Upper lobe of right lung (tissue), 1 donor: ENCODE data around the gene MTMR11. TPM values are rescaled to one million over a fixed set of nuclear protein-coding genes. Genes with fewer than 3 reads are reported as not detected.

ENCODE experiments used
- ATAC-seq: fragments of 200-7000 bp; cut with Tn5 transposase; one replicate; pipeline ENCODE4 v1.9.1; 2020; ENCODE audit warnings: mild to moderate bottlenecking, moderate library complexity
- DNase-seq: peaks from one replicate; pipeline ENCODE4 v3.0.0-alpha.2; 2020
- H3K27ac ChIP-seq: fragments of 200-600 bp; one replicate; pipeline ENCODE4 v1.8.0; 2022
- H3K27me3 ChIP-seq: fragments of 200-600 bp; one replicate; pipeline ENCODE4 v1.8.0; 2022; ENCODE audit warnings: mild to moderate bottlenecking
- H3K36me3 ChIP-seq: fragments of 200-600 bp; one replicate; pipeline ENCODE4 v1.8.0; 2022
- H3K4me1 ChIP-seq: fragments of 200-600 bp; one replicate; pipeline ENCODE4 v1.8.0; 2022
- H3K4me3 ChIP-seq: fragments of 200-600 bp; one replicate; pipeline ENCODE4 v1.8.0; 2022; ENCODE audit warnings: mild to moderate bottlenecking
- H3K9me3 ChIP-seq: fragments of 200-600 bp; one replicate; pipeline ENCODE4 v1.8.0; 2022
- intact Hi-C: fragments of 100-400 bp; cut with DNase I; formaldehyde crosslinking; loops from one replicate; pipeline ENCODE4 v1.11.0; 2022
- total RNA-seq: library from RNA; stranded (reverse); fragmentation: NEBNext Ultra II Directional; extraction: Animal tissue kit (Norgen Biotek cat#: 25700); gene quantifications from one replicate; pipeline ENCODE4 v1.2.1, GENCODE V29; 2021
- TF ChIP-seq, protein P1 (sequence below): fragments of 200-600 bp; IDR thresholded peaks from one replicate; pipeline ENCODE4 v1.8.0; 2022; ENCODE audit warnings: antibody characterized with exemption
- donor health status: DM: no; HTN: yes; CAD: no; lungs with severe emphysema.

MTMR11 gene
- total RNA-seq, 1 donor from 2014 or later, result 17.1 TPM

DNA sequence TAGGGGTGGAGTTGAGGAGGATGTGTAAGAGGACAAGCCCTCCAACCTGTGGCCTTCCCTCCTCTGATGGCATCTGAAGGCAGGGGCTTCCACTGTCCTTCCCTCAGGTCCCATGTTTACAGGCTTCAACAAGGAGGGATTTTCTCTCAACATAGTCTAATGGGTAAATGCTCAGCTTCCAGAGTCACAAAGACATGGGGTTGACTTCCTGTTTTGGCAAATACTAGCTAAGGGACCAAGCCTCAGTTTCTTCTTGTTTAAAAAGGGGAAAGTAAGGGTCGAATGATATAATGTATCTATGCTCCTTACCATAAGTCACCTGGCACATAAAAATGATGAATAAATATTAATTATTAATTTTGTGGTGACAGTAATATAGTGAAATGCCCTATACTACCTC lies 22.1 kb downstream of the MTMR11 start:
- no peak for DNase-seq
- Histone ChIP-seq H3K27ac (no peak overlapping the region), H3K4me3 (no peak overlapping the region), H3K36me3 (no peaks in the 10 kb centered on the region), H3K27me3 (no peaks in the 10 kb centered on the region), H3K9me3 (no peaks in the 10 kb centered on the region), H3K4me1 (peaks cover 14% of the 10 kb centered on the region)
- TF ChIP-seq, protein P1, sequence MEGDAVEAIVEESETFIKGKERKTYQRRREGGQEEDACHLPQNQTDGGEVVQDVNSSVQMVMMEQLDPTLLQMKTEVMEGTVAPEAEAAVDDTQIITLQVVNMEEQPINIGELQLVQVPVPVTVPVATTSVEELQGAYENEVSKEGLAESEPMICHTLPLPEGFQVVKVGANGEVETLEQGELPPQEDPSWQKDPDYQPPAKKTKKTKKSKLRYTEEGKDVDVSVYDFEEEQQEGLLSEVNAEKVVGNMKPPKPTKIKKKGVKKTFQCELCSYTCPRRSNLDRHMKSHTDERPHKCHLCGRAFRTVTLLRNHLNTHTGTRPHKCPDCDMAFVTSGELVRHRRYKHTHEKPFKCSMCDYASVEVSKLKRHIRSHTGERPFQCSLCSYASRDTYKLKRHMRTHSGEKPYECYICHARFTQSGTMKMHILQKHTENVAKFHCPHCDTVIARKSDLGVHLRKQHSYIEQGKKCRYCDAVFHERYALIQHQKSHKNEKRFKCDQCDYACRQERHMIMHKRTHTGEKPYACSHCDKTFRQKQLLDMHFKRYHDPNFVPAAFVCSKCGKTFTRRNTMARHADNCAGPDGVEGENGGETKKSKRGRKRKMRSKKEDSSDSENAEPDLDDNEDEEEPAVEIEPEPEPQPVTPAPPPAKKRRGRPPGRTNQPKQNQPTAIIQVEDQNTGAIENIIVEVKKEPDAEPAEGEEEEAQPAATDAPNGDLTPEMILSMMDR, result no peak
- no peak for ATAC-seq
- intact Hi-C loops, result no loop called here

DNA sequence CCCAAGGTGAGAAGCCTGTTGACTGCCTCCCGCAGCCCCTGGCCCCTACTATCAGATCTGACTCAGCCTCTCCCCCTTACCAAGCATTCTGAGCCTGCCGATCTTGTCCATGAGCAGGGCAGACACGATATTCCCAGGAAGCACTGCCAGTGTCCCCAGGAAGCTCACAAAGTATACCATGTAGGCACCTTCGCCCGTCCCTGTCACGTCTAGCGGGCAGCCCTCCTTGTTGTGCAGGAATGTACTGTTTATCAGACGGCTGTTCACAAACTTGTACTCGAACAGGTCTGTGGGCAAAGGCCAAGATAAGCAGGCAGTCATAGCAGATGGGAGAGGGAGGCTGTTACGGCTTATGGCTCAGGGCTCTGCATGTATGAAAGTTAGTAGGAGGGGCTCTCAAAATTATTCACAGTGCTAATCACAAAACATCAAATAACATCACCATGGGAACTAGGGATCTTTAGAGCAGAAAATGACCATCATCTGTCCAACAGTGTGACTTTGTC lies 30.1 kb downstream of the MTMR11 start:
- H3K27ac ChIP-seq, result no peak overlapping the region
- no peak for DNase-seq
- intact Hi-C loops, result no loop called here
- ATAC-seq, result no peak
- TF ChIP-seq, protein P1, result no peak
- no peak overlapping the region for H3K4me3 ChIP-seq
- H3K4me1 ChIP-seq, result no peaks in the 10 kb centered on the region
- H3K27me3 ChIP-seq, result no peaks in the 10 kb centered on the region
- no peaks in the 10 kb centered on the region for H3K9me3 ChIP-seq
- H3K36me3 ChIP-seq, result no peaks in the 10 kb centered on the region

DNA sequence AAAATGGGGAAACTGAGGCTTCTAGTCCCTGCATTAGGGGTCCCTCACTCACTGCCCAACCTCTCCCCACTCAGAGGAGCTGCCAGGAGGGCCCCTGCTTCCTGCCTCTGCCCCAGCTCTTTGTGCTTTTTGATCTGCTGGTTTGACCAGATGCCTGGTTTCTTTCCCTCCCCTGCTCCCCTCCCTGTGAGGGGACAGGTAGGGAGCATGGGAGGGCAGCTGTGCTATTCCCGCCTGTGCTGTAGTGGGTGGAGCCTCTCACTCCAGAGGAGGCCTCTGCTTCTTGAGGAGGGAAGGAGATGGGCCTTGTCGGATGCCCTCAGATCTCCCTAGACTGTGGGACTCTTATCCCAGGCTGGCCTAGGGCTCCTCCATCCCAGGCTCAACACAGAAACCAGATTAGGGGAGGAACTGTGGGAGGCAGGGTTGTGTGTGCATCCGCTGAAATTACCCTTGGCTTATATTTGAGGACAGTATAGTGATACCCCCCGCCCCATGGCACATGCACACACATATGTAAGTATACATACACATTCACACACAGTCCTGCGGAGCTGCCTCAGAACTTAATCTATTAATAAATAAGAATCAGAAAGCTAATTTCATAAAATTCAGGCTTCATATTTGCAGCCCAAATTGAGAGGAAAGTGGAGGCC lies 32.7 kb downstream of the MTMR11 start:
- H3K27me3 ChIP-seq, result no peaks in the 10 kb centered on the region
- no peak overlapping the region for H3K4me3 ChIP-seq
- no peak for ATAC-seq
- peaks cover 5% of the 10 kb centered on the region for H3K4me1 ChIP-seq
- intact Hi-C loops, result no loop called here
- no peak for DNase-seq
- no peaks in the 10 kb centered on the region for H3K36me3 ChIP-seq
- TF ChIP-seq, protein P1, result no peak
- H3K27ac ChIP-seq, result no peak overlapping the region
- H3K9me3 ChIP-seq, result no peaks in the 10 kb centered on the region

DNA sequence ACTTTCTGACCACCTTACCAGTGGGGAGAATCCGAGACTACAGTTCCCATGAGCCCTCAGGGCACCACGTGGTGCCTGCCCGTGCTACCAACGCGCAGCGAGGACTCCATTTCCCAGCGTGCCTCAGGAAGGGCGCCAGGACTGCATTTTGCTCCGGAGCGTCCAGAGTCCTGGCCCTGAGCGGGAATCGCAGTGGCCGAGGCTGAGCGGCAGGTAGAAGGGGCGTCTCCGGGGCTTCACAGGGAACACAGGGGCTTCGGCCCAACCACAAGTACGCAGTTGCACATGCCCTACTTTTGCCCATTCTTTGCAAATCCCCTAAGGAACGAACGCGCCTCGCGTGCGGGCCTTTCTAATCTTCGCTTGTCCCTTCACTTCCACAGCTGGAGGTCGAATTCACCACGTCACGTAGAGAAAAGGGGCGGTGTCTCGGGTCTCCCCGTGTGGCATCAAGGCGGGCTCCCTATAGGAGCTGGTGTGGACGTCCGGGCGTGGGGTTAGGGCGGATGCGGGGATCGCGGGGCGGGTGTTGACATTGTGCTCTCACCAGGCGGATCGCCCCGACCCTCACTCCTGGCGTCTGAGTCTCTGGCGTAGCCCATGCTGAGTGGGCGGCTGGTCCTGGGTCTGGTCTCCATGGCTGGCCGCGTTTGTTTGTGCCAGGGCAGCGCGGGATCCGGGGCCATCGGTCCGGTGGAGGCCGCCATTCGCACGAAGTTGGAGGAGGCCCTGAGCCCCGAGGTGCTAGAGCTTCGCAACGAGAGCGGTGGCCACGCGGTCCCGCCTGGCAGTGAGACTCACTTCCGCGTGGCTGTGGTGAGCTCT lies 37.0 kb downstream of the MTMR11 start, which contains the start of gene BOLA1:
Gene BOLA1, plus strand, starts transcription at position 109 of the 825 bp plus-strand sequence. Its CDS starts 492 bp downstream, at position 601.
- intact Hi-C loops, result no loop called here
- no peaks in the 10 kb centered on the region for H3K36me3 ChIP-seq
- H3K27ac ChIP-seq, result peak within 1 kb of the TSS; percentile 89
- peaks cover 5% of the 10 kb centered on the region for H3K4me1 ChIP-seq
- H3K4me3 ChIP-seq, result peak within 1 kb of the TSS; percentile 63
- ATAC-seq (peak; percentile 99), DNase-seq (peak; percentile 96)
- H3K27me3 ChIP-seq, result no peaks in the 10 kb centered on the region
- TF ChIP-seq, protein P1, result no peak
- no peaks in the 10 kb centered on the region for H3K9me3 ChIP-seq

DNA sequence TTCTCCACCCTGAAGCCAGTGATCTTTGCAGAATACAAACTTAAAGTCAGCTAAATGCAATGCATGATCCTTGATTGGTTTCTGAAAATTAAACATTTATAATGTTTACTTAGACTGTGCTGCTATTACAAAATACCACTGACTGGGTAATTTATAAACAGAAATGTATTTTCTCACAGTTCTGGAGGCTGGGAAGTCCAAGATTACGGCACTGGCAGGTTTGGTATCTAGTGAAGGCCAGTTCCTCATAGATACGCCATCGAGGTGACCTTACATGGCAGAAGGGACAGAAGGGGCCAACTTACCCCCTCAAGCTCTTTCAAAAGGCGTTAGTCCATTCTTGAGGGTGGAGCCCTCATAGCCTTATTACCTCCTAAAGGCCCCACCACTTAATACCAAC lies 40.1 kb downstream of the MTMR11 start:
- Histone ChIP-seq H3K27me3 (no peaks in the 10 kb centered on the region), H3K4me1 (peaks cover 5% of the 10 kb centered on the region), H3K27ac (no peak overlapping the region), H3K9me3 (no peaks in the 10 kb centered on the region), H3K36me3 (no peaks in the 10 kb centered on the region), H3K4me3 (no peak overlapping the region)
- ATAC-seq, result no peak
- TF ChIP-seq, protein P1, result no peak
- intact Hi-C loops, result no loop called here
- no peak for DNase-seq
